ENCODE measurements around the gene PCDHB4.
"Not testable (repeated sequence)": the region's sequence is repeated elsewhere in the genome, so short reads cannot be mapped to it uniquely, and the experiment has no call there.

Gene PCDHB4

DNA sequence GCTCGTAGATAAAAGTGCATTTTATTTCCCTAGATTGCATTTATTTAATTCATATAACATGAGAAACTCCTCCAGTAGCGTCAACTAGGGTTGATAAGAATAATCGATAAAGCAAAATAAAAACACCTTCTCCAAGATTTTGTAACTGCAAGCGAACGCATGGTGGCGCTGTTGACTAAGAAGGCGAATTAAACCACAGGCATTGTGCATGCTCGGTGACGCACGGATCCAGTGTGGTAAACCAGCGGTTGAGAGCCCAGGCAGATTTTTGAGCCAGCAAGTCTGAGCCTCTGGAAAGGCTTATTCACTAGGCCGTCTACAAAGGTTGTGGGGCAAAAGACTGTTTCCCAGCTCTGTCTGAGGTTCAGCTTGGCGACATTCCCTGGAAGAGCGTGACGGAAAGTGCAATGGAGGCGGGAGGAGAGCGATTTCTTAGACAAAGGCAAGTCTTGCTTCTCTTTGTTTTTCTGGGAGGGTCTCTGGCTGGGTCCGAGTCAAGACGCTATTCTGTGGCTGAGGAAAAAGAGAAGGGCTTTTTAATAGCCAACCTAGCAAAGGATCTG, 21.3 kb upstream of the PCDHB4 start, which contains the start of gene PCDHB3:
TSS of gene PCDHB3 (plus strand) at position 231 of the 563 bp plus-strand sequence. CDS start at position 408, 177 bp downstream.
- no peak within 1 kb of the TSS for H3K4me3 ChIP-seq (ENCODE audit: low read length)
- DNase-seq (ENCODE audit: low read depth) = peak; percentile 16
- TF ChIP-seq, protein P1, sequence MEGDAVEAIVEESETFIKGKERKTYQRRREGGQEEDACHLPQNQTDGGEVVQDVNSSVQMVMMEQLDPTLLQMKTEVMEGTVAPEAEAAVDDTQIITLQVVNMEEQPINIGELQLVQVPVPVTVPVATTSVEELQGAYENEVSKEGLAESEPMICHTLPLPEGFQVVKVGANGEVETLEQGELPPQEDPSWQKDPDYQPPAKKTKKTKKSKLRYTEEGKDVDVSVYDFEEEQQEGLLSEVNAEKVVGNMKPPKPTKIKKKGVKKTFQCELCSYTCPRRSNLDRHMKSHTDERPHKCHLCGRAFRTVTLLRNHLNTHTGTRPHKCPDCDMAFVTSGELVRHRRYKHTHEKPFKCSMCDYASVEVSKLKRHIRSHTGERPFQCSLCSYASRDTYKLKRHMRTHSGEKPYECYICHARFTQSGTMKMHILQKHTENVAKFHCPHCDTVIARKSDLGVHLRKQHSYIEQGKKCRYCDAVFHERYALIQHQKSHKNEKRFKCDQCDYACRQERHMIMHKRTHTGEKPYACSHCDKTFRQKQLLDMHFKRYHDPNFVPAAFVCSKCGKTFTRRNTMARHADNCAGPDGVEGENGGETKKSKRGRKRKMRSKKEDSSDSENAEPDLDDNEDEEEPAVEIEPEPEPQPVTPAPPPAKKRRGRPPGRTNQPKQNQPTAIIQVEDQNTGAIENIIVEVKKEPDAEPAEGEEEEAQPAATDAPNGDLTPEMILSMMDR (IDR thresholded peaks at IDR 0.05; ENCODE audit: insufficient read depth, low read depth, low read length, missing control alignments) = peak; percentile 18

DNA sequence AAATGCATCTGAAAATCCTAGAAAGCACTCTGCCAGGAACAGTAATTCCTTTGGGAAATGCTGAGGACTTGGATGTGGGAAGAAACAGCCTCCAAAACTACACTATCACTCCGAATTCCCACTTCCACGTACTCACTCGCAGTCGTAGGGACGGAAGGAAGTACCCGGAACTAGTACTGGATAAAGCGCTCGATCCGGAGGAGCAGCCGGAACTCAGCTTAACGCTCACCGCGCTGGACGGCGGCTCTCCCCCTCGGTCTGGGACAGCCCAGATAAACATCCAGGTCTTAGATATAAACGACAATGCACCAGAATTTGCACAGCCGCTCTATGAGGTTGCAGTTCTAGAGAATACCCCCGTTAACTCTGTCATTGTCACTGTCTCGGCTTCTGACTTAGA, 20.6 kb upstream of the PCDHB4 start:
- DNase-seq (ENCODE audit: low read depth) = no peak
- no peak overlapping the region for H3K4me3 ChIP-seq (ENCODE audit: low read length)
- TF ChIP-seq, protein P1 (IDR thresholded peaks at IDR 0.05; ENCODE audit: insufficient read depth, low read depth, low read length, missing control alignments) = no peak

DNA sequence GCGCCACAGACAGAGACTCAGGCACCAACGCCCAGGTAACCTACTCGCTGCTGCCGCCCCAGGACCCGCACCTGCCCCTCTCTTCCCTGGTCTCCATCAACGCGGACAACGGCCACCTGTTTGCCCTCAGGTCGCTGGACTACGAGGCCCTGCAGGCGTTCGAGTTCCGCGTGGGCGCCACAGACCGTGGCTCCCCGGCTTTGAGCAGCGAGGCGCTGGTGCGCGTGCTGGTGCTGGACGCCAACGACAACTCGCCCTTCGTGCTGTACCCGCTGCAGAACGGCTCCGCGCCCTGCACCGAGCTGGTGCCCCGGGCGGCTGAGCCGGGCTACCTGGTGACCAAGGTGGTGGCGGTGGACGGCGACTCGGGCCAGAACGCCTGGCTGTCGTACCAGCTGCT, 19.5 kb upstream of the PCDHB4 start:
- not testable (repeated sequence) for DNase-seq (ENCODE audit: low read depth)

DNA sequence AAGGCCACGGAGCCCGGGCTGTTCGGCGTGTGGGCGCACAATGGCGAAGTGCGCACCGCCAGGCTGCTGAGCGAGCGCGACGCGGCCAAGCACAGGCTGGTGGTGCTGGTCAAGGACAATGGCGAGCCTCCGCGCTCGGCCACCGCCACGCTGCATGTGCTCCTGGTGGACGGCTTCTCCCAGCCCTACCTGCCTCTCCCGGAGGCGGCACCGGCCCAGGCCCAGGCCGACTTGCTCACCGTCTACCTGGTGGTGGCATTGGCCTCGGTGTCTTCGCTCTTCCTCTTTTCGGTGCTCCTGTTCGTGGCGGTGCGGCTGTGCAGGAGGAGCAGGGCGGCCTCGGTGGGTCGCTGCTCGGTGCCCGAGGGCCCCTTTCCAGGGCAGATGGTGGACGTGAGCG, 19.1 kb upstream of the PCDHB4 start:
- H3K4me3 ChIP-seq (ENCODE audit: low read length); DNase-seq (ENCODE audit: low read depth): not testable (repeated sequence)

More for the DNA sequence above, 19.5 kb upstream of the PCDHB4 start:
- not testable (repeated sequence) for H3K4me3 ChIP-seq (ENCODE audit: low read length)

DNA sequence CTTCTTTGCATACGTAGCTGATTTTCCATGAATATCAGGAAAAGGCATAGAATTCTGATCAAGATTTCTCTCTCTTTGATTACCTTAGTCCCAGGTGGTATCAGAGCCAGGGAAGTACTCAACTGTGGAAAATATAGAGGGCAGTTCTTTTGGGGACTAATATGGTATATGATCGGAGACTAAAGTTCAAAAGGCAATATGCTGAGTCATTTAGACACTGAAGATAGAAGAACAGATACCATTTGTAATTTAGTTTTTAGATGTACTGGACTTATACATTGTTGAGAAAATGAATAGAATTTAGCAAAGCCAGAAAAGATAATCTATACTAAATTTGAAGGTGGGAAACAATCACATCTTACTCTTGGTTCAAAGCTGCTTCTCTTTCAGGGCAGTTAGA, 16.3 kb upstream of the PCDHB4 start:
- no peak overlapping the region for H3K4me3 ChIP-seq (ENCODE audit: low read length)
- TF ChIP-seq, protein P1 (IDR thresholded peaks at IDR 0.05; ENCODE audit: insufficient read depth, low read depth, low read length, missing control alignments) = no peak
- no peak for DNase-seq (ENCODE audit: low read depth)

DNA sequence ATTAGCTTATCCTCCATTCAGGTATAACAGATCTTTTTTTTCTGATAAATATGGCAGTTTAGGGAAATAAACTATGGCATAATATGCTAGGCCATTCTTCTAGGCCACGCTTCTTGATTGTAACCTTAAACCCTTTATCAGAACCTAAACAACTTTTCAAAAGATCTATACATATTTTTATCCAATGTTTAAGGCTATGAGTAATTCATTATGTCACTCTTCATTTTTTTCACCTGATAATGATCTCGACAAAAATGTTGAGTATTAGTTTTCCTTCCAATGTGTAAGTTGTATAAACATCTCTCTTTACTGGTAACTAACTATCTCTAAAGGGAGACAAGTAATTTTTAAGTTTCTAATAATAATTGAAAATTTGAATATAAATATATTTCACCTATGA, 2.4 kb upstream of the PCDHB4 start:
- TF ChIP-seq, protein P1 (IDR thresholded peaks at IDR 0.05; ENCODE audit: insufficient read depth, low read depth, low read length, missing control alignments) = no peak

DNA sequence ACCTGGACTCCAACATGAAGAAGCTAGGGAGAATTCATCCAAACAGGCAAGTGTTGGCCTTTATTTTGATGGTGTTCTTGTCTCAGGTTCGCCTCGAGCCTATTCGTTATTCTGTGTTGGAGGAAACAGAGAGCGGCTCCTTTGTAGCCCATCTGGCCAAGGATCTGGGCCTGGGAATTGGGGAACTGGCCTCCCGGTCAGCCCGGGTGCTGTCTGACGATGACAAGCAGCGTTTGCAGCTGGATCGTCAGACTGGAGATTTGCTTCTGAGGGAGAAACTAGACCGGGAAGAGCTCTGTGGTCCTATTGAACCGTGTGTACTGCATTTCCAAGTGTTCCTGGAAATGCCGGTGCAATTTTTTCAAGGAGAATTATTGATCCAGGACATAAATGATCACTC, 367 bp downstream of the PCDHB4 start:
- TF ChIP-seq, protein P1 (IDR thresholded peaks at IDR 0.05; ENCODE audit: insufficient read depth, low read depth, low read length, missing control alignments) = no peak
- no peak for DNase-seq (ENCODE audit: low read depth)
- H3K4me3 ChIP-seq (ENCODE audit: low read length) = no peak overlapping the region

More for the DNA sequence above, 2.4 kb upstream of the PCDHB4 start:
- no peak for DNase-seq (ENCODE audit: low read depth)
- no peak overlapping the region for H3K4me3 ChIP-seq (ENCODE audit: low read length)

DNA sequence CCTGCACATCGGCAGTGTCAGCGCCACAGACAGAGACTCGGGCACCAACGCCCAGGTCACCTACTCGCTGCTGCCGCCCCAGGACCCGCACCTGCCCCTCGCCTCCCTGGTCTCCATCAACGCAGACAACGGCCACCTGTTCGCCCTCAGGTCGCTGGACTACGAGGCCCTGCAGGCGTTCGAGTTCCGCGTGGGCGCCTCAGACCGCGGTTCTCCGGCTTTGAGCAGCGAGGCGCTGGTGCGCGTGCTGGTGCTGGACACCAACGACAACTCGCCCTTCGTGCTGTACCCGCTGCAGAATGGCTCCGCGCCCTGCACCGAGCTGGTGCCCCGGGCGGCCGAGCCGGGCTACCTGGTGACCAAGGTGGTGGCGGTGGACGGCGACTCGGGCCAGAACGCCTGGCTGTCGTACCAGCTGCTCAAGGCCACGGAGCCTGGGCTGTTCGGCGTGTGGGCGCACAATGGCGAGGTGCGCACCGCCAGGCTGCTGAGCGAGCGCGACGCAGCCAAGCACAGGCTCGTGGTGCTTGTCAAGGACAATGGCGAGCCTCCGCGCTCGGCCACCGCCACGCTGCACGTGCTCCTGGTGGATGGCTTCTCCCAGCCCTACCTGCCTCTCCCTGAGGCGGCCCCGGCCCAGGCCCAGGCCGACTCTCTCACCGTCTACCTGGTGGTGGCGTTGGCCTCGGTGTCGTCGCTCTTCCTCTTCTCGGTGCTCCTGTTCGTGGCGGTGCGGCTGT, 1.9 kb downstream of the PCDHB4 start:
- DNase-seq (ENCODE audit: low read depth); H3K4me3 ChIP-seq (ENCODE audit: low read length): not testable (repeated sequence)
